Measurements from ENCODE around the gene RPTOR.

Gene RPTOR

GRCh38 chr17:80884811-80885210 is 340.2 kb downstream of the RPTOR start:
- Histone ChIP-seq H3K4me3 (ENCODE audit: low read depth in 1 of 2, low read length in 2 of 2) (no peak overlapping the region), H4K20me1 (ENCODE audit: insufficient read depth, low read length) (no peaks in the 10 kb centered on the region; the same call in 1 of the 2 replicates), H3K27me3 (ENCODE audit: insufficient read depth, low read length, poor library complexity) (no peaks in the 10 kb centered on the region), H3K9me3 (ENCODE audit: insufficient read depth, low read length, severe bottlenecking) (no peaks in the 10 kb centered on the region), H3K79me2 (ENCODE audit: insufficient read depth, low read length) (no peaks in the 10 kb centered on the region), H3K9ac (ENCODE audit: low read depth, low read length) (no peak overlapping the region), H3K4me1 (ENCODE audit: insufficient read depth, low read length) (no peaks in the 10 kb centered on the region), H3K36me3 (ENCODE audit: insufficient read depth, low read length) (peaks cover 82% of the 10 kb centered on the region), H3K4me2 (ENCODE audit: insufficient read depth, low read length) (no peak overlapping the region), H3K27ac (ENCODE audit: low read length) (no peak overlapping the region), H2AFZ (ENCODE audit: low read depth, low read length) (no peak overlapping the region)
- ATAC-seq (ENCODE audit: insufficient read depth, low read depth) (no peak), DNase-seq (no peak)
- TF ChIP-seq CTCF (IDR thresholded peaks at IDR 0.05; ENCODE audit: borderline replicate concordance, extremely low read depth, low read length, poor library complexity, severe bottlenecking) (no peak), EZH2 (IDR thresholded peaks at IDR 0.05; ENCODE audit: borderline replicate concordance, low read depth, low read length, severe bottlenecking) (no peak)

DNA sequence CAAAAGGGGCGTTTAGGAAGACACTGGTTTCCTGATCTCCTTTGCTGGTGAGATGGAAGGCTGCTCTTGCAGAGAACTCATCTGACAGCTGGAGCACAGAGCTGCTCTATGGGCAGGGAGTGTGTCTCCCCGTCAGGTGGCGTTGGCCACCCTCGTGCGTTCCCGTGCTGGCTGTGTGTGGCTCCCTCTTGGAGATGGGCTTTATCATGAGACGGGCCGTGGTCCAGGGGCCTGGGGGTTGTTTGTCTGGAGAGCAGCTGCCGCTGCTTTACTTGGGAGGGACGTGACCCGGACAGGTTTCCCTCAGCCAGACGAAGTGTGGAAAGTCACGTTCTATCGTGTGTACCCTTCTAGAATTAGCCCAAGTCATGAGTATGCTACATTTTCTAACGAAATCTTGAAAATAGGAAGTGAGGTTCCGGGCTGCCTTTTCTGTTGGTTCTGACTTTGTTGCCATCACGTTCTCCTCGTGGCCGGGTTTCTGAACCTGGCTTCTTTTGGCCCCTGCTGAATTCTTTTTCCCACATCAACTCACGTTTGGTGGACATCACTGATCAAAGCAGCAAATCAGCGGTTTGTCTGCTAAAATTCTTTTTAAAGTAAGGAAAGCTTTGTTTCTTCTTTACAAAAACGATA is 341.4 kb downstream of the RPTOR start:
- Histone ChIP-seq H3K9ac (ENCODE audit: low read depth, low read length) (no peak overlapping the region), H3K27me3 (ENCODE audit: insufficient read depth, low read length, poor library complexity) (no peaks in the 10 kb centered on the region), H3K36me3 (ENCODE audit: insufficient read depth, low read length) (peaks cover 73% of the 10 kb centered on the region), H3K4me1 (ENCODE audit: insufficient read depth, low read length) (no peaks in the 10 kb centered on the region), H3K27ac (ENCODE audit: low read length) (no peak overlapping the region), H3K4me2 (ENCODE audit: insufficient read depth, low read length) (no peak overlapping the region), H3K4me3 (ENCODE audit: low read depth in 1 of 2, low read length in 2 of 2) (no peak overlapping the region), H2AFZ (ENCODE audit: low read depth, low read length) (no peak overlapping the region), H4K20me1 (ENCODE audit: insufficient read depth, low read length) (no peaks in the 10 kb centered on the region; the same call in 1 of the 2 replicates), H3K79me2 (ENCODE audit: insufficient read depth, low read length) (no peaks in the 10 kb centered on the region), H3K9me3 (ENCODE audit: insufficient read depth, low read length, severe bottlenecking) (no peaks in the 10 kb centered on the region)
- TF ChIP-seq CTCF (IDR thresholded peaks at IDR 0.05; ENCODE audit: borderline replicate concordance, extremely low read depth, low read length, poor library complexity, severe bottlenecking) (no peak), EZH2 (IDR thresholded peaks at IDR 0.05; ENCODE audit: borderline replicate concordance, low read depth, low read length, severe bottlenecking) (no peak)
- ATAC-seq (ENCODE audit: insufficient read depth, low read depth) (no peak), DNase-seq (no peak)

- Histone ChIP-seq H3K9ac (ENCODE audit: low read depth, low read length) (no peak overlapping the region), H3K4me1 (ENCODE audit: insufficient read depth, low read length) (no peaks in the 10 kb centered on the region), H3K36me3 (ENCODE audit: insufficient read depth, low read length) (peaks cover 76% of the 10 kb centered on the region), H3K4me3 (ENCODE audit: low read depth in 1 of 2, low read length in 2 of 2) (no peak overlapping the region), H3K27me3 (ENCODE audit: insufficient read depth, low read length, poor library complexity) (no peaks in the 10 kb centered on the region), H3K79me2 (ENCODE audit: insufficient read depth, low read length) (no peaks in the 10 kb centered on the region), H4K20me1 (ENCODE audit: insufficient read depth, low read length) (no peaks in the 10 kb centered on the region; the same call in 1 of the 2 replicates), H3K9me3 (ENCODE audit: insufficient read depth, low read length, severe bottlenecking) (no peaks in the 10 kb centered on the region), H3K4me2 (ENCODE audit: insufficient read depth, low read length) (no peak overlapping the region), H3K27ac (ENCODE audit: low read length) (no peak overlapping the region; the same call in 1 of the 2 replicates), H2AFZ (ENCODE audit: low read depth, low read length) (no peak overlapping the region)
- no peak for TF ChIP-seq EZH2 (IDR thresholded peaks at IDR 0.05; ENCODE audit: borderline replicate concordance, low read depth, low read length, severe bottlenecking)
- ATAC-seq (ENCODE audit: insufficient read depth, low read depth) (no peak), DNase-seq (no peak)
These were observed 342.3 kb downstream of the RPTOR start for GRCh38 chr17:80886641-80887573.
